LNCAP (cell line): ENCODE data around the gene TMEM97.

Experiments
- CTCF ChIP-seq: fragments of 450-650 bp; IDR thresholded peaks from 2 replicates; pipeline ENCODE4 v1.5.1; 2017; ENCODE audit warnings: mild to moderate bottlenecking

Gene TMEM97

GRCh38 chr17:28295677-28296578, 23.1 kb upstream of the TMEM97 start:
- TF ChIP-seq CTCF = no peak

GRCh38 chr17:28298449-28298848, 20.6 kb upstream of the TMEM97 start:
- TF ChIP-seq CTCF = no peak

GRCh38 chr17:28306954-28307401, 12.0 kb upstream of the TMEM97 start:
- no peak for TF ChIP-seq CTCF

- TF ChIP-seq CTCF = no peak
Observed at GRCh38 chr17:28313841-28314240, 5.2 kb upstream of the TMEM97 start.

- TF ChIP-seq CTCF = no peak
Observed at GRCh38 chr17:28315846-28316705, 2.9 kb upstream of the TMEM97 start.

- TF ChIP-seq CTCF = no peak
Observed at GRCh38 chr17:28317099-28317965, 1.7 kb upstream of the TMEM97 start.
